Hepatocyte (in vitro differentiated cells): ENCODE data around the gene SLC9A8. TPM values are rescaled to one million over a fixed set of nuclear protein-coding genes. Genes with fewer than 3 reads are reported as not detected.
A peak's percentile ranks its signal among the peaks of the same experiment; 100 is the strongest.
"Not testable (repeated sequence)": the region's sequence is repeated elsewhere in the genome, so short reads cannot be mapped to it uniquely, and the experiment has no call there.

Experiments used
- DNase-seq: peaks from one replicate; pipeline ENCODE4 v3.0.0-alpha.2; 2016; ENCODE audit warnings: low spot score
- H2AFZ ChIP-seq: fragments of 200-600 bp; sonication (generic); 2 replicates; pipeline ENCODE4 v1.6.0; 2016; ENCODE audit warnings: antibody characterized with exemption, mild to moderate bottlenecking
- H3K27ac ChIP-seq: fragments of 200-600 bp; sonication (generic); 2 replicates; pipeline ENCODE4 v1.5.1; 2016; ENCODE audit warnings: mild to moderate bottlenecking
- H3K27me3 ChIP-seq: fragments of 200-600 bp; sonication (generic); 2 replicates; pipeline ENCODE4 v1.6.1; 2016
- H3K36me3 ChIP-seq: fragments of 200-600 bp; sonication (generic); replicated peaks from 2 replicates; pipeline ENCODE4 v1.5.1; 2016; ENCODE audit warnings: low read depth; ENCODE audit not compliant: insufficient read depth
- H3K4me1 ChIP-seq: fragments of 200-600 bp; sonication (generic); 2 replicates; pipeline ENCODE4 v1.5.1; 2016; ENCODE audit warnings: mild to moderate bottlenecking, moderate library complexity; ENCODE audit not compliant: insufficient read depth
- H3K4me2 ChIP-seq: fragments of 200-600 bp; sonication (generic); 2 replicates; pipeline ENCODE4 v1.6.0; 2016
- H3K4me3 ChIP-seq: fragments of 200-600 bp; sonication (generic); 2 replicates; pipeline ENCODE4 v1.5.1; 2016; ENCODE audit warnings: mild to moderate bottlenecking
- H3K79me2 ChIP-seq: fragments of 200-600 bp; sonication (generic); 2 replicates; pipeline ENCODE4 v1.6.0; 2017; ENCODE audit warnings: mild to moderate bottlenecking
- H3K9me2 ChIP-seq: fragments of 200-600 bp; sonication (generic); replicated peaks from 2 replicates; pipeline ENCODE4 v1.6.0; 2017; ENCODE audit warnings: mild to moderate bottlenecking; ENCODE audit not compliant: insufficient read depth
- H3K9me3 ChIP-seq: fragments of 200-600 bp; sonication (generic); 2 replicates; pipeline ENCODE4 v1.5.1; 2016; ENCODE audit warnings: low read depth, mild to moderate bottlenecking
- H4K20me1 ChIP-seq: fragments of 200-600 bp; sonication (generic); 2 replicates; pipeline ENCODE4 v1.6.0; 2016; ENCODE audit warnings: mild to moderate bottlenecking; ENCODE audit not compliant: insufficient read depth, poor library complexity, severe bottlenecking
- EZH2 ChIP-seq: fragments of 200-600 bp; sonication (generic); IDR thresholded peaks from 2 replicates; pipeline ENCODE4 v1.6.1; 2016; ENCODE audit warnings: antibody characterized with exemption, mild to moderate bottlenecking, borderline replicate concordance
- EZH2phosphoT487 ChIP-seq: fragments of 200-600 bp; sonication (generic); IDR thresholded peaks from one replicate; pipeline ENCODE4 v1.6.1; 2018; ENCODE audit warnings: antibody characterized with exemption, mild to moderate bottlenecking, low read depth, moderate library complexity; ENCODE audit not compliant: unreplicated experiment, severe bottlenecking
- WGBS: methylation state at CpG from one replicate; pipeline ENCODE4 v1.1.6; 2016; ENCODE audit warnings: low lambda C conversion rate; ENCODE audit errors: missing lambda C conversion rate; 5-methylcytosine and 5-hydroxymethylcytosine counted together
- polyA plus RNA-seq: library from polyadenylated mRNA; unstranded; fragments of >200 nt; fragmentation: Nextera tagmentation; extraction: Ambion mirVana; gene quantifications from 2 replicates; pipeline ENCODE4 v1.2.1, GENCODE V29; 2016
- total RNA-seq: library from RNA; depleted of rRNA; stranded (reverse); fragments of >200 nt; gene quantifications from 2 replicates; pipeline ENCODE4 v1.2.3, GENCODE V29; 2014
- TF ChIP-seq, protein P1 (sequence below): fragments of 200-600 bp; sonication (generic); IDR thresholded peaks from 2 replicates; pipeline ENCODE4 v1.5.1; 2016; ENCODE audit warnings: antibody characterized with exemption, mild to moderate bottlenecking; ENCODE audit not compliant: poor library complexity

SLC9A8 gene
- total and polyA plus RNA-seq, 2 experiments from 2014 or later = 4.9 to 6.7 TPM

DNA sequence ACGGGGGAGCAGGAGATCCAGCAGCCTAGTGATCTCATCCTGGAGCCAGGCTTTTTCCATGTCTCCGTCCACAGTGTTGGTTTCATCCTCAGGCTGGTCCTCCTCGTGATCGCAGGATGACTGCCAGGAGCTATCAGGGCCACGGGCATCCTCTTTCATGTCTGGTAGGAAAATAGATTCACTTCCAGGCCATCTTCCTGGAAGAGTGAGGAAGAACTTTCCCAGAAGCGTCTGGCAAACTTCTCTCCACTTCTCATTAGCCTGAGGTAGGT, 15.3 kb upstream of the SLC9A8 start:
- TF ChIP-seq EZH2phosphoT487 = no peak
- Histone ChIP-seq H3K27me3 (no peaks in the 10 kb centered on the region), H3K36me3 (no peaks in the 10 kb centered on the region), H2AFZ (no peak overlapping the region), H3K4me3 (no peak overlapping the region), H3K9me2 (no peaks in the 10 kb centered on the region), H4K20me1 (no peaks in the 10 kb centered on the region), H3K27ac (peak overlapping the region; percentile 66), H3K9me3 (no peaks in the 10 kb centered on the region), H3K79me2 (no peaks in the 10 kb centered on the region), H3K4me2 (no peak overlapping the region), H3K4me1 (peaks cover 7% of the 10 kb centered on the region)
- 79% methylated on average over 6 of the region's 6 CpGs for WGBS
- DNase-seq = no peak

DNA sequence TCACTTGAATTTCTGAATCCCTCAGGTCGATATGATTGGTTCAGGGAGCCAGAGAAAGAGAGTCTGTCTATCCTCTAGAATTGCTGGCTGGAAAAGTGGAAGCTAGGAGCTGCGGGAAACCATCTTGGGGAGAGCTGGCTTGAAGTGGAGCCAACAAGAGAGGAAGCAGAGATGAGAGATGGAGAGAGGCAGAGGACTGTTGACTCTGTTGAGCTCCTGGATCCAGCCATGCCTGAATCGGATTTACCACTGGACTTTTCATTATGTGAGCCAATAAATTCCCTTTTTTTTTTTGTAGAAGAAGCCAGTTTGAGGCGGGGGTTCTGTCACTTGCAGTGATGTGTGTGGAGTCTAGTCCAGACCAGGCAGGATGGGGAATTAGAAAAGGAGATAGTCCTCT, 13.9 kb upstream of the SLC9A8 start:
- Histone ChIP-seq H3K4me2 (no peak overlapping the region), H3K9me3 (no peaks in the 10 kb centered on the region), H3K27me3 (no peaks in the 10 kb centered on the region), H3K4me1 (peaks cover 7% of the 10 kb centered on the region), H2AFZ (no peak overlapping the region), H3K36me3 (no peaks in the 10 kb centered on the region), H3K27ac (no peak overlapping the region), H4K20me1 (no peaks in the 10 kb centered on the region), H3K9me2 (no peaks in the 10 kb centered on the region), H3K79me2 (no peaks in the 10 kb centered on the region), H3K4me3 (no peak overlapping the region)
- DNase-seq = no peak
- TF ChIP-seq, protein P1, sequence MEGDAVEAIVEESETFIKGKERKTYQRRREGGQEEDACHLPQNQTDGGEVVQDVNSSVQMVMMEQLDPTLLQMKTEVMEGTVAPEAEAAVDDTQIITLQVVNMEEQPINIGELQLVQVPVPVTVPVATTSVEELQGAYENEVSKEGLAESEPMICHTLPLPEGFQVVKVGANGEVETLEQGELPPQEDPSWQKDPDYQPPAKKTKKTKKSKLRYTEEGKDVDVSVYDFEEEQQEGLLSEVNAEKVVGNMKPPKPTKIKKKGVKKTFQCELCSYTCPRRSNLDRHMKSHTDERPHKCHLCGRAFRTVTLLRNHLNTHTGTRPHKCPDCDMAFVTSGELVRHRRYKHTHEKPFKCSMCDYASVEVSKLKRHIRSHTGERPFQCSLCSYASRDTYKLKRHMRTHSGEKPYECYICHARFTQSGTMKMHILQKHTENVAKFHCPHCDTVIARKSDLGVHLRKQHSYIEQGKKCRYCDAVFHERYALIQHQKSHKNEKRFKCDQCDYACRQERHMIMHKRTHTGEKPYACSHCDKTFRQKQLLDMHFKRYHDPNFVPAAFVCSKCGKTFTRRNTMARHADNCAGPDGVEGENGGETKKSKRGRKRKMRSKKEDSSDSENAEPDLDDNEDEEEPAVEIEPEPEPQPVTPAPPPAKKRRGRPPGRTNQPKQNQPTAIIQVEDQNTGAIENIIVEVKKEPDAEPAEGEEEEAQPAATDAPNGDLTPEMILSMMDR = no peak
- TF ChIP-seq EZH2 = no peak
- no peak for TF ChIP-seq EZH2phosphoT487
- 93% methylated on average over 4 of the region's 4 CpGs for WGBS

DNA sequence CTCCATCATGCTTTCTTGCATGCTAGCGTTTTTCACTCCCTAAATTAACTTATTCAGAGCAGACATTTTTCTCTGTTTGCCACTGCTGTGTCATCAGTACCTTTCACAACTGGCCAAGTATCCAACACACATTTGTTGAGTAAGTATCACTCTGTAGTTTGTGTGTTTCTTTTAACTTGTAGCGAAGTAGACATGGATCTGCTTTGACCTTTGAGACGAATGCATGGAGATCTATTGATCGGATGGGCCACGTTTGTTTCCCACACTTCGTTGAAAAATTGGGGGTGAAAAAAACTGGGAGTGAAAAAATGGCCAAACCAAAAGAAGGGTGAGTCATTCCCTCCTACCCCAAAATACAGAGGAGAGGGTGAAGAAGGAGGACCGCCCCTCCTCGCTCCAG, 12.9 kb upstream of the SLC9A8 start:
- no peak overlapping the region for H3K27ac ChIP-seq
- H3K4me2 ChIP-seq = no peak overlapping the region
- H3K4me1 ChIP-seq = no peaks in the 10 kb centered on the region
- no peaks in the 10 kb centered on the region for H3K79me2 ChIP-seq
- no peak for TF ChIP-seq EZH2
- TF ChIP-seq, protein P1 = no peak
- H3K36me3 ChIP-seq = no peaks in the 10 kb centered on the region
- no peak for DNase-seq
- H3K4me3 ChIP-seq = no peak overlapping the region
- 84% methylated on average over 8 of the region's 8 CpGs for WGBS
- no peaks in the 10 kb centered on the region for H3K27me3 ChIP-seq
- no peaks in the 10 kb centered on the region for H4K20me1 ChIP-seq
- no peak overlapping the region for H2AFZ ChIP-seq
- no peaks in the 10 kb centered on the region for H3K9me3 ChIP-seq
- no peaks in the 10 kb centered on the region for H3K9me2 ChIP-seq

DNA sequence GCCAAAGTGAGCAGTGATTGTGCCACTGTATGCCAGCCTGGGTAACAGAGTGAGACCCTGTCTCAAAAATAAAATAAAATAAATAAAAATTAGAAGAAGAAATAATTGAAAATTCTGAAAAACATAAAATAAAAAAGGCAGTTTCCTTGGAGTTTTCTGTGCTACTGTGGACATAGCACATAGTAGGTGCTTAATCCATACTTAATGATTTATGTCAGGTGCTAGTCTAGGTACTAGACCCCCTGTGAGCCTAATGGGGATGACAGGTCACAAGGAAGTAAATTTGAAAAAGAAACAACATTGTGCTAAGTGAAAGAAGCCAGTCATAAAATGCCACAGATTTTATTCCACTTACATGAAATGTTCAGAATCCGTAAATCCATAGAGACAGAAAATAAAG, 9.2 kb upstream of the SLC9A8 start:
- TF ChIP-seq EZH2phosphoT487 = no peak
- Histone ChIP-seq H2AFZ (no peak overlapping the region), H3K9me2 (no peaks in the 10 kb centered on the region), H3K79me2 (no peaks in the 10 kb centered on the region), H3K27ac (no peak overlapping the region), H3K4me2 (no peak overlapping the region), H3K4me3 (no peak overlapping the region), H3K4me1 (no peaks in the 10 kb centered on the region), H3K9me3 (no peaks in the 10 kb centered on the region), H4K20me1 (no peaks in the 10 kb centered on the region), H3K27me3 (no peaks in the 10 kb centered on the region), H3K36me3 (no peaks in the 10 kb centered on the region)
- WGBS = 93% methylated on average over 1 of the region's 1 CpG
- DNase-seq = no peak

DNA sequence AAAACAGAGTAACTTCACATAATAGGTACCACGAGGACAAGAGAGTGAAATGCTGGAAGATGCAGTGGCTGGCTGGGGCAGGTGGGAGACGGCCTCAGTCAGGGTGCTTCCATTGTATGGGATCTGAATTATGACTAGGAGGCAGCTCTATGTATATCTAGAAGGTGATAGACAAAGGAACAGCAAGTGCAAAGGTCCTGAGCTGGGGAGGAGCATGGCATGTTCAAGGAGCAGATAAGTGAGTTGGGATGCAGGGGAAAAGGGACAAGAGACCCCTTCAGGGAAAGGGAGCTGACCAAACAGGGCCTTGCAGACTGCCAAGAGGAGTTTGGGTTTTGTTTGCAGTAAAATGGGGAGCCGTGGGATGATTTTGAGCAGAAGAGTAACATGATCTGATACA, 8.3 kb upstream of the SLC9A8 start:
- Histone ChIP-seq H3K27ac (no peak overlapping the region), H3K9me3 (no peaks in the 10 kb centered on the region)

DNA sequence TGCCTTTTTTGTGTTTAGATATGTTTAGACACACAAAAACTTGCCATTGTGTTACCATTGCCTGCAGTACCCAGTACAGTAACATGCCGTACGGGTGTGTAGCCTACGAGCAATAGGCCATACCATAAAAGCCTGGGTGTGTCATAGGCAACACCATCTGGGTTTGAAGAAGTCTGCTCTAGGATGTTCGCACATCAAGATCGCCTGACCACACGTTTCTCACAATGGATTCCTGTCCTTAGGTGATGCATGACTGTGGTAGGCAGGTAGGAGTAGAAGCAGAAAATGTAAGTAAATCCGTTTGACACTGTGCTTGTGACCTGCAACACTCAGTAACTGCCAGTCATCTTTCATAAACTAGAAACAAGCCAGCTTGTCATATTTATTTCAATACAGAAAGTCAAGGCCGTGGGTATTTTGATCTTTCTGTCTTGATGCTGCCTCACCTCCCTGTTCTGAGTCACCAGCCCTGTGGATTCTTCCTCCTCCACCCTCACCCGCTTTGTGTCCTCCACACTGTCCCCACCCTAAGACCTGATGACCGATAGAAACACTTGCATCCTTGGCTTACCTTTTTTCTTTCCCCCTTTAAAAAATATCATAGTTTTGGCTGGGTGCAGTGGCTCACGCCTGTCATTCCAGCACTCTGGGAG, 7.3 kb upstream of the SLC9A8 start:
- not testable (repeated sequence) for H3K36me3 ChIP-seq, H3K4me3 ChIP-seq, H4K20me1 ChIP-seq, H3K4me1 ChIP-seq, H3K27ac ChIP-seq, H3K4me2 ChIP-seq, DNase-seq, H3K9me2 ChIP-seq, H3K27me3 ChIP-seq, H2AFZ ChIP-seq, H3K79me2 ChIP-seq, H3K9me3 ChIP-seq
- WGBS = 88% methylated on average over 10 of the region's 11 CpGs

More for the DNA sequence above, 8.3 kb upstream of the SLC9A8 start:
- Histone ChIP-seq H3K4me1 (no peaks in the 10 kb centered on the region), H3K27me3 (no peaks in the 10 kb centered on the region), H3K9me2 (no peaks in the 10 kb centered on the region), H3K4me2 (no peak overlapping the region), H3K36me3 (no peaks in the 10 kb centered on the region), H3K79me2 (no peaks in the 10 kb centered on the region), H3K4me3 (no peak overlapping the region), H2AFZ (no peak overlapping the region), H4K20me1 (no peaks in the 10 kb centered on the region)
- no peak for DNase-seq
- 77% methylated on average over 3 of the region's 3 CpGs for WGBS
- no peak for TF ChIP-seq EZH2phosphoT487
- TF ChIP-seq, protein P1 = no peak
- no peak for TF ChIP-seq EZH2
